Mucosa of stomach (tissue), 1 donor: ENCODE measurements around the gene ADGRD1.
"Not testable (repeated sequence)": the region's sequence is repeated elsewhere in the genome, so short reads cannot be mapped to it uniquely, and the experiment has no call there.

ENCODE experiments used
- H3K27me3 ChIP-seq: one replicate; pipeline ENCODE4 v1.7.0; 2013; ENCODE audit warnings: mild to moderate bottlenecking, low read length; ENCODE audit not compliant: control insufficient read depth, insufficient read depth
- H3K36me3 ChIP-seq: one replicate; pipeline ENCODE4 v1.7.0; 2013; ENCODE audit warnings: low read length; ENCODE audit not compliant: control insufficient read depth, insufficient read depth
- H3K4me1 ChIP-seq: one replicate; pipeline ENCODE4 v1.7.0; 2013; ENCODE audit warnings: mild to moderate bottlenecking, low read length; ENCODE audit not compliant: control insufficient read depth, insufficient read depth
- H3K4me3 ChIP-seq: one replicate; pipeline ENCODE4 v1.7.0; 2013; ENCODE audit warnings: low read length
- H3K9ac ChIP-seq: one replicate; pipeline ENCODE4 v1.7.0; 2013; ENCODE audit warnings: mild to moderate bottlenecking, low read length, moderate library complexity
- H3K9me3 ChIP-seq: one replicate; pipeline ENCODE4 v1.7.0; 2013; ENCODE audit warnings: mild to moderate bottlenecking, low read length, moderate library complexity; ENCODE audit not compliant: control insufficient read depth
- donor health status: Pancreatic carcinoma.

The ADGRD1 gene

DNA sequence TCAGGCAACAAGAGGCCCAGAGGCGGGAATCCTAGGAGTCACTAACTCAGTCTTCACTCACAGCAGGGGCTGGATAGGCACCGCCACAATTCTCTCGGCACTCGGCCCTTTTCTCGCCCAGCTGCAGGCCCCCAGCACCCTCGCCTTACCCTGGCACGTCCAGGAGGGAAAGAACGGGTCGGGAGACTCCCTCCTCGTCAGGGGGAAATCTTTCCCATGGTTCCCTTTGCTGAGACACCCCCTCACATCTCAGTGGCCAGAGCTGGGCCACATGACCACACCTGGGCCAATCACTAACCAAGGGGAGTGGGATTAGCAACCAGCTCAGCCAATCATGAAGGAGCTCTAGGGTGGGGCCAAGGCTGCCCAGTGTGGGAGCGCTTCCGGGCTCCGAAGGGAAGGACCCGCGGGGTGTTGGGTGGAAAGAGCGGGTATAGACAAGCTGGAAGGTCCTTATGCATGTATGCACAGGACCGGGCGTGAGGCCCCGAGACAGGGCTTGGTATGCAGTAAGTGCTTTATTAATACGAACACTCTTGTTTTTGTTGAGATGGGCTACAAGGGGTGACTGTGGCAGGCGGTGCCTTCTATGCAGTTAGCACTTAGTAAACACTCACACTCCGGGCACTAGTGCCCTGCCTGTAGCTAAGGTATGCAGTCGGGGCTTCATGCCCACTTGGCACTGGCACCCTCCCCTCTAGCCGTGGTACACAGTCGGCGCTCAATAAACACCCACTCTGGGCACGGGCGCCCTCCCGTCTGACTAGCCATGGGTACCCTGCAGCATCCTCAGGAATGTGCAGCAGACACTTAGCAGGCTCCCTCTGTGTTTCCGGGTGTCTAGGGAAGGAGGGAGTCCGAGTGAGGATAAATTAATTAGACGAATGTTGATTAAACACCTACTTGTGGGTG lies 40.3 kb downstream of the ADGRD1 start:
- no peaks in the 10 kb centered on the region for H3K9me3 ChIP-seq
- no peaks in the 10 kb centered on the region for H3K4me1 ChIP-seq
- no peaks in the 10 kb centered on the region for H3K36me3 ChIP-seq
- H3K9ac ChIP-seq = no peak overlapping the region
- no peaks in the 10 kb centered on the region for H3K27me3 ChIP-seq
- H3K4me3 ChIP-seq = no peak overlapping the region

DNA sequence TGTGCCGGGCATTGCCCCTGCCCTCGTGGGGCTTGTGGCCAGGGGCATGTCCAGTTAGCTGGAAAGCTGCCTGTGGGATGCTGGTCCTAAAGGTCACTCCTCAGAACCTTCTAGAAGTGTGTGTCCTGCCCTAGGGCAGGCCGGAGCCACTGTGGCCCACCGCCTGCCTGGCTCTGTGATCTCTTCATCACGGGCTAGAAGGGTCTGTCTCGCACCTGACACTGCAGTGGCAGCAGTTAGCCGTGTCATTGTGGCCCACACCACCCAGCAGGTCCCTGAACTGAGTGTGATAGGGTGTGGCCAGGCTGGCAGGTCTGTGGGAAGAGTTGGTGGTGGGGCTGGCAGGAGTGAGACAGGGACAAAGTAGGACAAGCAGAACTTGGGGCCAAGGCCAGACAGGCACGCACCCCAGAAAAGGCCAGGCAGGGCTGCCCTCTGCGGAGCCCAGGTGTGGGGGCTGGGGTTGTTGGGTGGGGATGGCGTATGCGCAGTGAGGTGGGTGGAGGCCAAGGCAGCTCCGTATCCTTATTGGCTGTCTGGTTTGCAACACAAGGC lies 41.2 kb downstream of the ADGRD1 start:
- no peaks in the 10 kb centered on the region for H3K27me3 ChIP-seq
- no peak overlapping the region for H3K4me3 ChIP-seq
- no peak overlapping the region for H3K9ac ChIP-seq
- no peaks in the 10 kb centered on the region for H3K4me1 ChIP-seq
- H3K9me3 ChIP-seq = no peaks in the 10 kb centered on the region
- no peaks in the 10 kb centered on the region for H3K36me3 ChIP-seq

DNA sequence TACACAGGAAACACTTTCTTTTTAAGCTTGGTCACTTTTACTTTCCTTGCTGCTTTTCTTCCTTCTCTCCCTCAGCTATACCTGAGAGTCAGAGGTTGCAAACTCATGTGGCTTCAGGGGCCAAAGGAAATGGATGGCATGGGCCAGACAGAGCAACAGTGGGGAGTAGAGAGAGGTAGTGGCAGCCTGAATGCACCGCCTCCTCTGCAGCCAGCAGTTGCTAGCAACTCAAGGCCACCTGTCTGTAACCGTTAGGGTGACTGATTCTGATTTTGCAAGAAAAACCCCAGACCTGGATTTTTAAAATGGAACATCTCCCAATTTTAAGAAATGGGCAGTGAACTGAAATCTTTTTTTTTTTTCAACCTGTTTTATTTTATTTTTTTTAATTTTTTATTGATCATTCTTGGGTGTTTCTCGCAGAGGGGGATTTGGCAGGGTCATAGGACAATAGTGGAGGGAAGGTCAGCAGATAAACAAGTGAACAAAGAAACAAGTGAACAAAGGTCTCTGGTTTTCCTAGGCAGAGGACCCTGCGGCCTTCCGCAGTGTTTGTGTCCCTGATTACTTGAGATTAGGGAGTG lies 41.8 kb downstream of the ADGRD1 start:
- not testable (repeated sequence) for H3K36me3 ChIP-seq, H3K4me3 ChIP-seq, H3K9me3 ChIP-seq, H3K4me1 ChIP-seq, H3K9ac ChIP-seq, H3K27me3 ChIP-seq

DNA sequence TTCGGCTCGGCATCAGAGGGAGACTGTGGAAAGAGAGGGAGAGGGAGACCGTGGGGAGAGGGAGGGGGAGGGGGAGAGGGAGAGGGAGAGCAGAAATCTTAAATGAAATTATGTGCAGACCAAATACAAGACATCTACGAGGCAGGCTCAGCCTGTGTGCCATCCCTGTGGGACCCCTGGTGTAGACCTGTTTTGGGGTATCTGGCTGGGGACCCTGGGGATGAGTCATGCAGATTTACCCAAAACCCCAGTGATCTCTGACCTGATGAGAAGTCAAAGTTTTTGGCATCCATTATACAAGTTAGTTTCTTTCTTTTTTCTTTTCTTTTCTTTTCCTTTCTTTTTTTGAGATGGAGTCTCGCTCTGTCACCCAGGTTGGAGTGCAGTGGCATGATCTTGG lies 44.4 kb downstream of the ADGRD1 start:
- Histone ChIP-seq H3K27me3 (no peaks in the 10 kb centered on the region), H3K36me3 (no peaks in the 10 kb centered on the region)

DNA sequence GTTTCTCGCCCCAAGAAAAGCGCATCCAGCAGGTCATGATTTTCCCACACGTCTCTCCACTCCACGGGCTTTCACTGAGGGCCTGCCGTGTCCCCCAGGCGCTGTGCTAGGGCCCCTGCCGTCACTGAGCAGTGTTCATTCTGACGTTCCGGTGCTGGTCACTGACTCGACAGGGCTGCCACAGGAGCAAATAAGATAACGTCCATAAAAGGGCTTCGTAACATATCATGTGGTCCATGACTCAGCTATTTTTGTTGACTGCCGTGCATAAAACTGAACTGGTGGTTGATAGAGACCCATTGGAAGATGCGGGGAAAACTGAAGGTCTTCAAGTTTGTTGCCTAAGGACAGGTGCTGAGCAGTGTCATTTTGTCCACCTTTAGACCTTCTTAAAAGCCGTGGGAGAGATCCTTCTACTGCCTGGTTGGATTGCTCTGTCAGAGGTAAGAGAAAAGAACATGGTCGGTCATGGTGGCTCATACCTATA lies 46.3 kb downstream of the ADGRD1 start:
- H3K9me3 ChIP-seq = no peaks in the 10 kb centered on the region
- no peaks in the 10 kb centered on the region for H3K36me3 ChIP-seq
- no peak overlapping the region for H3K9ac ChIP-seq
- H3K27me3 ChIP-seq = no peaks in the 10 kb centered on the region
- no peak overlapping the region for H3K4me3 ChIP-seq
- H3K4me1 ChIP-seq = no peaks in the 10 kb centered on the region

More for the DNA sequence above, 44.4 kb downstream of the ADGRD1 start:
- no peak overlapping the region for H3K4me3 ChIP-seq
- H3K9me3 ChIP-seq = no peaks in the 10 kb centered on the region
- no peak overlapping the region for H3K9ac ChIP-seq
- no peaks in the 10 kb centered on the region for H3K4me1 ChIP-seq

DNA sequence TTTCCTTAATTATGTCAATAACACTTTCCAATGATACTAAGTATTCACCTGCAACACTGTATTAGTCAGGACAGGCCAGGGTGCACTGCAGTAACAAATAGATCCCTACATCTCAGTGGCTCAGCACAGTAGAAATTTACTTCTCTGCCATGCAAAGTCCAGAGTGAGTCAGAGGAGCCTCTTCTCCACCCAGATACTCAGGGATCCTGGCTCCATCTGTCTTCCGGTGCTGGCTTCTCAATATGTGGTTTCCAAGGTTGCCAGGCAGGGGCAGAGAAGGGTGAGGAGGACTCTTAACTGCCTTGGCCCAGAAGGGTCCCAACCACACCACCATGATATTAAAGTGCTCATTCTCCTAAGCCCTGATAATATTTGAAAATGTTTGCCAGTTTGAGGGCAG lies 47.8 kb downstream of the ADGRD1 start:
- Histone ChIP-seq H3K36me3 (no peaks in the 10 kb centered on the region), H3K4me1 (no peaks in the 10 kb centered on the region), H3K4me3 (no peak overlapping the region), H3K9me3 (no peaks in the 10 kb centered on the region), H3K27me3 (no peaks in the 10 kb centered on the region), H3K9ac (no peak overlapping the region)

DNA sequence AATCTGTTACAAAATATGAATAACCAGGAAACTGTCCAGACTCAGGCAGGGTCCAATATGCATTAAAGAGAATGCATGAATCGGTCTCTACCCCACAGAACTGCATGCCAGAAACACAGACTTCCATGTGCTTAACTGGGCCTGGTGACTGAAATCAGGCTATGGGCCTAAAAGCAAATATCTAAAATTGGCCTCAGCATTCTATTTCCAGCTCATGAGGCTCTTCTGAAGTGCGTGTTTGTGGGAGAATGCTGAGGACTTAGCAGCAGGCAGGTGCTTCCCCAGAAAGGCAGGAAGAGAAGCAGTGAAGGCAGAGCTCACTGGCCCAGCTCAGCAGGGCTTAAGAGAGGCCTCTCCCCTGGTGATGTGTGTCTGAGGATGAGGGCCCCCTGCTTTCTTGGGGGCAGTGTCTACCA lies 48.5 kb downstream of the ADGRD1 start:
- H3K4me1 ChIP-seq = no peaks in the 10 kb centered on the region
- H3K36me3 ChIP-seq = no peaks in the 10 kb centered on the region
- H3K9me3 ChIP-seq = no peaks in the 10 kb centered on the region
- no peak overlapping the region for H3K9ac ChIP-seq
- no peak overlapping the region for H3K4me3 ChIP-seq
- no peaks in the 10 kb centered on the region for H3K27me3 ChIP-seq

DNA sequence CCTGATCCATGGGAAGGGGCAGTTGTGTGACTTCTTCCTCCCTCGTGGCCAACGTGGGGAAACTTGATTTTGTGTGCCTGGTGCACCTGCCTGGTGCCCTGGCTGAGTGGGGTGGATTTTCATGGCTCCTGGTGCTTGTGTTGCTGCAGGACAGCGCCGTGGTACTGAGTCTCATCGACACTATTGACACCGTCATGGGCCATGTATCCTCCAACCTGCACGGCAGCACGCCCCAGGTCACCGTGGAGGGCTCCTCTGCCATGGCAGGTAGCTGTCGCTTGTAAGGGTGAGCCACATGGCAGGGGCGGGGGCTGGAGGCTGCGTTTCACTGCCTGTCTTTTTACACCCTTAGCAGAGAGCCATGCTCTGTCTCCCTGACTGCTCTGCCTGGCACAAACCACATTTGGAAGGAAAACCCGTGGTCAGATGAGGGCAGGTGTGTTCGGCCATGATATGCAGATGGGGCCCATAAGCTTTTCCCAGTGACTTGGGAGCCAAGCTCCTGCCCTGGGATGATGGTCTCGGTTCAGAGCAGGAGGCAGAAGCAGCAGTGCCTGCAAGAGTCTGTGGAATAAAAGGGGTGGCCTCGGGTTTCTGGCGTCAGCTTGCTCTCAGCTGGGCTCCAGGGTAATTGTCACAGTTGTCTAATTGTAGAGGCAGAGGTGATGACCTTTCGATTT lies 49.5 kb downstream of the ADGRD1 start:
- no peaks in the 10 kb centered on the region for H3K27me3 ChIP-seq
- no peak overlapping the region for H3K9ac ChIP-seq
- no peaks in the 10 kb centered on the region for H3K36me3 ChIP-seq
- no peaks in the 10 kb centered on the region for H3K9me3 ChIP-seq
- no peaks in the 10 kb centered on the region for H3K4me1 ChIP-seq
- H3K4me3 ChIP-seq = no peak overlapping the region

DNA sequence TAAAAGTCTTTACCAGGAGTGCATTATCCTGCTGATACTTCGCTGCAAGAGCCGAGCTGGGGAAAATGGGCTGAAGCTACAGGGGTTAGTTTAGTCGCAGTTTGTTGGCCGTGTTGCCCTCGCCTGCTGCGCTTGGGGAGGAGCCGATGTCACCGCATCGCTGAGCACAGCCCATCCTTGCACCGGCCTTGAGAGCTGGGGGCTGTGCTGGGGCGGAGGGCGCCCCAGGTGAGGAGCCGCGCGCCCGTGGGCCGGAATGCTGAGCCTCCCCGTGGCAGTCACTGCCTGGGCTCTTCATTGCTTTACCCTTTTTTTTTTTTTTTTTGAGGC lies 50.0 kb downstream of the ADGRD1 start:
- H3K9me3 ChIP-seq = no peaks in the 10 kb centered on the region
- no peak overlapping the region for H3K4me3 ChIP-seq
- H3K36me3 ChIP-seq = no peaks in the 10 kb centered on the region
- no peaks in the 10 kb centered on the region for H3K4me1 ChIP-seq
- no peaks in the 10 kb centered on the region for H3K27me3 ChIP-seq
- H3K9ac ChIP-seq = no peak overlapping the region

DNA sequence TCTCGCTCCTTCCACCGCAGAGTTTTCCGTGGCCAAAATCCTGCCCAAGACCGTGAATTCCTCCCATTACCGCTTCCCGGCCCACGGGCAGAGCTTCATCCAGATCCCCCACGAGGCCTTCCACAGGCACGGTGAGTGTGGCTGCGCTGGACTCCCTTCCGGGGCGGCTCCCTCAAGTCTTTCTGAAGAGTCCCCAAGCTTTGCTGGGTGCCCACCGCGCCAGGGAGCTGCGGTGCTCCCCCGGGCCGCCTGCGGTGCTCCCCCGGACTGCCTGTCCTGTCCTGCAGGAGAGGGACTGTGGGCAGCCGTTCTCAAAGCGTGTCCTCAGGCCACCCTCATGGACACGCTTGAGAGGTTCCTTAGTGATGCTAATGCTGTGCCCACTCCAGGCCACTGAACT lies 50.5 kb downstream of the ADGRD1 start:
- no peaks in the 10 kb centered on the region for H3K9me3 ChIP-seq
- H3K4me1 ChIP-seq = no peaks in the 10 kb centered on the region
- no peak overlapping the region for H3K9ac ChIP-seq
- H3K36me3 ChIP-seq = no peaks in the 10 kb centered on the region
- no peaks in the 10 kb centered on the region for H3K27me3 ChIP-seq
- H3K4me3 ChIP-seq = no peak overlapping the region

DNA sequence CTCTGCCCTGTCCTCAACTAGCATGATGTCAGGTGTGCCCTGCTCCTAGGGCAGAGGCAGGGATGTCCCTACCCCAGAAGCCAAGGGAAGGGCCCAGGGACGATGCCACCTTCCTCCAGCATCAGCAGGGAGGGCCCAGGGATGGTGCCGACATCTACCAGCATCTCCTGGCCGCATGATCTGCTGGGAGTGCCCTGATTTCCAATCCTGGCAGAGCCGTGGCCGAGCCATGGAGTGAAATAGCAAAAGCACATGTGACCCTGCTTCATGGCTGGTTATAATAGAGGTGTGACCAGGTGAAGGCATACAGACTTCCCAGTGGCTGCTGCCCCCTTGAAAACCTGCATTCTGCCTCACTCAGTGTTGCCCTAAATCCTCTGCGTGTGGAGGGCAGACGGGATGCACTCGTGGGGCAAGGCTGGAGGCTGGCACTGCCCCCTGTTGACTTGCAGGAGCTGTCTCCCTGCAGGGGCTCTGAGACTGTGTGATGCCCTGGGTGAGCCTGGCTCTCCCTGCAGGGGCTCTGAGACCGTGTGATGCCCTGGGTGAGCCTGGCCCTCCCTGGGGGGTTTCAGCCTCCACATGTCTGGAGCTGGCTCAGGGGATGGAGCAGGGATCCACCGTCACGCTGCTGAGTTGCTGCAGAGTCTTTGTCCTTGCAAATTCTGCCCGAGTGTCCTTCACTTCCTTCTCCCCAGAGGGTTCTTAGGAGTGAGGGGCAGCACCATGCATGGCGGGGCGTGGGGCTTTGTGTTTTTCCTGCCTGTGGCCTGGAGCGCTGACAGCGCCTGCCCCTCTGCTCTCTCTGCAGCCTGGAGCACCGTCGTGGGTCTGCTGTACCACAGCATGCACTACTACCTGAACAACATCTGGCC lies 51.7 kb downstream of the ADGRD1 start:
- Histone ChIP-seq H3K27me3 (no peaks in the 10 kb centered on the region), H3K9ac (no peak overlapping the region), H3K4me1 (no peaks in the 10 kb centered on the region), H3K4me3 (no peak overlapping the region), H3K36me3 (no peaks in the 10 kb centered on the region), H3K9me3 (no peaks in the 10 kb centered on the region)
